OCI-LY7 (cell line): Measurements from ENCODE around the gene BOLA1. TPM values are rescaled to one million over a fixed set of nuclear protein-coding genes. Genes with fewer than 3 reads are reported as not detected.

ENCODE experiments used
- BruUV-seq: library from RNA; stranded (reverse); fragments of 400-500 nt; replicated peaks from 2 replicates; lab custom pipeline; 2021; lab: Mats Ljungman, UMichigan
- CTCF ChIA-PET: fragments of 300-600 bp; sonication (Branson Sonifier 250); formaldehyde crosslinking; loops from one replicate; lab custom pipeline; 2022; ENCODE audit warnings: antibody characterized with exemption; ENCODE audit not compliant: unreplicated experiment; lab: Charles Lee
- POLR2A ChIA-PET: fragments of 300-600 bp; sonication (Branson Sonifier 250); formaldehyde crosslinking; loops from one replicate; lab custom pipeline; 2022; ENCODE audit warnings: antibody characterized with exemption; lab: Charles Lee
- DNase-seq: peaks from one replicate; pipeline ENCODE4 v3.0.0-alpha.2; 2015; ENCODE audit warnings: low spot score
- H2AFZ ChIP-seq: fragments of 200-600 bp; sonication (generic), shearing (Covaris generic); 2 replicates; pipeline ENCODE4 v1.6.1; 2014; ENCODE audit warnings: mild to moderate bottlenecking, antibody characterized with exemption, low read length, moderate library complexity
- H3K27ac ChIP-seq: fragments of 200-600 bp; sonication (generic); 2 replicates; pipeline ENCODE4 v1.5.1; 2014; ENCODE audit warnings: mixed run types, low read depth, mild to moderate bottlenecking, moderate library complexity, low read length, inconsistent platforms; ENCODE audit not compliant: poor library complexity, severe bottlenecking
- H3K36me3 ChIP-seq: fragments of 200-600 bp; sonication (generic); 2 replicates; pipeline ENCODE4 v1.6.1; 2014; ENCODE audit warnings: mild to moderate bottlenecking, antibody characterized with exemption, low read length, moderate library complexity, mixed read lengths; ENCODE audit not compliant: insufficient read depth
- H3K4me1 ChIP-seq: fragments of 200-600 bp; sonication (generic); 2 replicates; pipeline ENCODE4 v1.5.1; 2014; ENCODE audit warnings: mild to moderate bottlenecking, low read length; ENCODE audit not compliant: insufficient read depth, poor library complexity, severe bottlenecking
- H3K4me2 ChIP-seq: fragments of 200-600 bp; sonication (generic); 2 replicates; pipeline ENCODE4 v1.6.1; 2014; ENCODE audit warnings: mild to moderate bottlenecking, low read length
- H3K4me3 ChIP-seq: fragments of 200-600 bp; sonication (generic); 2 replicates; pipeline ENCODE4 v1.5.1; 2014; ENCODE audit warnings: mild to moderate bottlenecking, low read depth, low read length; ENCODE audit not compliant: poor library complexity, severe bottlenecking
- H3K79me2 ChIP-seq: fragments of 200-600 bp; sonication (generic); 2 replicates; pipeline ENCODE4 v1.6.1; 2016; ENCODE audit warnings: low read depth, mild to moderate bottlenecking, low read length, moderate library complexity, mixed read lengths; ENCODE audit not compliant: insufficient read depth
- H3K9me2 ChIP-seq: fragments of 200-600 bp; sonication (generic); 2 replicates; pipeline ENCODE4 v1.6.1; 2016; ENCODE audit warnings: mild to moderate bottlenecking, low read length, mixed read lengths; ENCODE audit not compliant: insufficient read depth
- H3K9me3 ChIP-seq: fragments of 200-600 bp; sonication (generic); 2 replicates; pipeline ENCODE4 v1.6.1; 2014; ENCODE audit warnings: mild to moderate bottlenecking, mixed run types, low read length, mixed read lengths
- H4K20me1 ChIP-seq: fragments of 200-600 bp; sonication (generic); 2 replicates; pipeline ENCODE4 v1.6.1; 2014; ENCODE audit warnings: mild to moderate bottlenecking, antibody characterized with exemption, low read length, moderate library complexity, mixed read lengths; ENCODE audit not compliant: insufficient read depth
- CTCF ChIP-seq: fragments of 200-600 bp; sonication (generic); conservative IDR thresholded peaks from 2 replicates; pipeline ENCODE4 v1.5.1; 2014; ENCODE audit warnings: mild to moderate bottlenecking, antibody characterized with exemption, low read length, moderate library complexity, mixed read lengths
- EZH2phosphoT487 ChIP-seq: fragments of 200-600 bp; sonication (generic); IDR thresholded peaks from 2 replicates; pipeline ENCODE4 v1.6.1; 2018; ENCODE audit warnings: low read depth, borderline replicate concordance, mild to moderate bottlenecking, mixed run types, antibody characterized with exemption, low read length, moderate library complexity, mixed read lengths
- intact Hi-C: fragments of 100-400 bp; cut with micrococcal nuclease; formaldehyde crosslinking; loops from one replicate; pipeline ENCODE4 v1.10.0; 2022; ENCODE audit not compliant: unreplicated experiment
- total RNA-seq, 2 experiments: library from RNA; depleted of rRNA in 1 of 2; stranded (reverse); fragments of >200 nt in 1 of 2; shearing (Covaris generic) in 1 of 2; gene quantifications; 2 replicates each; pipeline ENCODE4 v1.2.3, GENCODE V29; 2014 to 2022

The BOLA1 gene
- total RNA-seq, 2 experiments from 2014 or later: 9.4 to 10.2 TPM

- Histone ChIP-seq H2AFZ (no peak overlapping the region), H3K27ac (peak overlapping the region; percentile 98), H3K9me3 (no peaks in the 10 kb centered on the region), H3K4me3 (peak overlapping the region; percentile 85), H3K4me2 (peak overlapping the region; percentile 76), H3K79me2 (0 out of 2 replicates have a peak, but pooled peaks cover 4% of the 10 kb centered on the region), H3K36me3 (peaks cover 3% of the 10 kb centered on the region; the same call in 1 of the 2 replicates), H4K20me1 (no peaks in the 10 kb centered on the region), H3K4me1 (peaks cover 43% of the 10 kb centered on the region), H3K9me2 (no peaks in the 10 kb centered on the region)
- POLR2A ChIA-PET: interaction anchor here (0.5 to 6.0 kb wide), 16 partner anchors 16 to 374 kb away, joined by 3 to 63 read pairs (median 4); partner anchors contain the start of genes SF3B4 and VPS45
- CTCF ChIA-PET: no interaction called here
- DNase-seq: peak; percentile 99
- BruUV-seq: TSS peak; percentile 86
- intact Hi-C loops: loop anchor here (1.0 to 10.0 kb wide), 3 partner anchors 39 to 277 kb away; partner anchors contain the start of gene SF3B4
- TF ChIP-seq EZH2phosphoT487 (no peak), CTCF (no peak)
Observed at GRCh38 chr1:149887456-149888246, 11.7 kb upstream of the BOLA1 start.

- H3K79me2 ChIP-seq: 0 out of 2 replicates have a peak, but pooled peaks cover 4% of the 10 kb centered on the region
- peak overlapping the region; percentile 85 for H3K4me3 ChIP-seq
- intact Hi-C loops: loop anchor here (1.0 to 10.0 kb wide), 3 partner anchors 38 to 276 kb away; partner anchors contain the start of gene SF3B4
- peak overlapping the region; percentile 98 for H3K27ac ChIP-seq
- H4K20me1 ChIP-seq: no peaks in the 10 kb centered on the region
- no peaks in the 10 kb centered on the region for H3K9me2 ChIP-seq
- TSS peak; percentile 23 for BruUV-seq
- H2AFZ ChIP-seq: peak overlapping the region; percentile 22; the same call in 1 of the 2 replicates
- H3K9me3 ChIP-seq: no peaks in the 10 kb centered on the region
- POLR2A ChIA-PET: interaction anchor here (0.6 to 6.0 kb wide), 14 partner anchors 15 to 373 kb away, joined by 3 to 63 read pairs (median 5); partner anchors contain the start of gene SF3B4
- TF ChIP-seq CTCF: peak; percentile 78
- TF ChIP-seq EZH2phosphoT487: no peak
- peaks cover 3% of the 10 kb centered on the region; the same call in 1 of the 2 replicates for H3K36me3 ChIP-seq
- CTCF ChIA-PET: no interaction called here
- peak; percentile 94 for DNase-seq
- H3K4me1 ChIP-seq: peaks cover 41% of the 10 kb centered on the region
- peak overlapping the region; percentile 76 for H3K4me2 ChIP-seq
Observed at GRCh38 chr1:149888247-149888998, 10.9 kb upstream of the BOLA1 start.
